Epithelial cell of proximal tubule (primary cell): Measurements from ENCODE around the gene CLDN22. TPM values are rescaled to one million over a fixed set of nuclear protein-coding genes. Genes with fewer than 3 reads are reported as not detected.

Experiments
- DNase-seq: peaks from one replicate; pipeline ENCODE4 v3.0.0-alpha.2; 2011; ENCODE audit warnings: low read depth
- H3K4me3 ChIP-seq: 2 replicates; pipeline ENCODE4 v1.5.1; 2011; ENCODE audit warnings: low read depth, mild to moderate bottlenecking, low read length
- CTCF ChIP-seq: conservative IDR thresholded peaks from 2 replicates; pipeline ENCODE4 v1.5.1; 2012; ENCODE audit warnings: low read depth, mild to moderate bottlenecking, low read length
- total RNA-seq: library from RNA; depleted of rRNA; stranded (reverse); fragments of >200 nt; gene quantifications from 2 replicates; pipeline ENCODE4 v1.2.3, GENCODE V29; 2015

Gene CLDN22
- total RNA-seq: not detected in 2 replicates

- DNase-seq: no peak
- H3K4me3 ChIP-seq: no peak within 1 kb of the TSS
- no peak for TF ChIP-seq CTCF
Measured at GRCh38 chr4:183320211-183321059, at the start of gene CLDN22. Gene CLDN22 (minus strand): TSS chr4:183320276. CDS start chr4:183320218, 58 bp downstream.

GRCh38 chr4:183369073-183369472 lies 49.0 kb upstream of the CLDN22 start:
- no peak overlapping the region for H3K4me3 ChIP-seq
- no peak for DNase-seq
- no peak for TF ChIP-seq CTCF

GRCh38 chr4:183366206-183366835 lies 46.2 kb upstream of the CLDN22 start:
- no peak for DNase-seq
- no peak for TF ChIP-seq CTCF
- no peak overlapping the region for H3K4me3 ChIP-seq

- DNase-seq: no peak
- no peak for TF ChIP-seq CTCF
- no peak overlapping the region for H3K4me3 ChIP-seq
Measured at GRCh38 chr4:183364025-183364424, 43.9 kb upstream of the CLDN22 start.

- no peak for DNase-seq
- H3K4me3 ChIP-seq: no peak overlapping the region
- TF ChIP-seq CTCF: peak; percentile 49
Measured at GRCh38 chr4:183362916-183363542, 43.0 kb upstream of the CLDN22 start.

GRCh38 chr4:183362036-183362435 lies 42.0 kb upstream of the CLDN22 start:
- H3K4me3 ChIP-seq: no peak overlapping the region
- TF ChIP-seq CTCF: no peak
- DNase-seq: no peak
